HG03280 (cell line): ENCODE results near the gene MICAL3.

Experiments
- ATAC-seq: cut with Tn5 transposase; IDR thresholded peaks from one replicate; pipeline ENCODE4 v1.9.1; 2021; ENCODE audit warnings: mild to moderate bottlenecking, moderate library complexity; ENCODE audit not compliant: unreplicated experiment

The MICAL3 gene

GRCh38 chr22:17974703-17975372 lies 49.5 kb downstream of the MICAL3 start:
- ATAC-seq: no peak

- ATAC-seq: no peak
Measured at GRCh38 chr22:17974087-17974486, 50.3 kb downstream of the MICAL3 start.

- no peak for ATAC-seq
Measured at GRCh38 chr22:17973217-17973616, 51.1 kb downstream of the MICAL3 start.

GRCh38 chr22:17972385-17973191 lies 51.8 kb downstream of the MICAL3 start:
- ATAC-seq: no peak

- ATAC-seq: no peak
Measured at GRCh38 chr22:17971711-17972110, 52.6 kb downstream of the MICAL3 start.

- ATAC-seq: no peak
Measured at GRCh38 chr22:17970201-17970708, 54.1 kb downstream of the MICAL3 start.

GRCh38 chr22:17969701-17970113 lies 54.7 kb downstream of the MICAL3 start:
- ATAC-seq: no peak

GRCh38 chr22:17968126-17968525 lies 56.2 kb downstream of the MICAL3 start:
- no peak for ATAC-seq

- ATAC-seq: no peak
Measured at GRCh38 chr22:17966403-17966717, 58.0 kb downstream of the MICAL3 start.

- no peak for ATAC-seq
Measured at GRCh38 chr22:17965538-17966402, 58.6 kb downstream of the MICAL3 start.

GRCh38 chr22:17964643-17965042 lies 59.7 kb downstream of the MICAL3 start:
- ATAC-seq: peak; percentile 82

GRCh38 chr22:17964156-17964555 lies 60.2 kb downstream of the MICAL3 start:
- ATAC-seq: peak; percentile 11

- no peak for ATAC-seq
Measured at GRCh38 chr22:17963015-17963414, 61.3 kb downstream of the MICAL3 start.

GRCh38 chr22:17962168-17962567 lies 62.2 kb downstream of the MICAL3 start:
- no peak for ATAC-seq

GRCh38 chr22:17961446-17961729 lies 63.0 kb downstream of the MICAL3 start:
- no peak for ATAC-seq

GRCh38 chr22:17960695-17961445 lies 63.5 kb downstream of the MICAL3 start:
- no peak for ATAC-seq

- no peak for ATAC-seq
Measured at GRCh38 chr22:17960011-17960410, 64.3 kb downstream of the MICAL3 start.

GRCh38 chr22:17958166-17958565 lies 66.2 kb downstream of the MICAL3 start:
- ATAC-seq: no peak

- no peak for ATAC-seq
Measured at GRCh38 chr22:17957693-17958092, 66.7 kb downstream of the MICAL3 start.

- no peak for ATAC-seq
Measured at GRCh38 chr22:17957204-17957603, 67.2 kb downstream of the MICAL3 start.

- ATAC-seq: no peak
Measured at GRCh38 chr22:17956630-17957029, 67.7 kb downstream of the MICAL3 start.
